HepG2 (cell line): ENCODE results near the gene NRAP. TPM values are rescaled to one million over a fixed set of nuclear protein-coding genes. Genes with fewer than 3 reads are reported as not detected.

ENCODE experiments used
- ATF6 ChIP-seq: sonication (generic); formaldehyde crosslinking; conservative IDR thresholded peaks from 2 replicates; pipeline ENCODE4 v1.4.0; 2020; ENCODE audit warnings: missing genetic modification reagents
- DZIP1 ChIP-seq: sonication (generic); formaldehyde crosslinking; IDR thresholded peaks from 2 replicates; pipeline ENCODE4 v1.5.0; 2020; ENCODE audit warnings: mild to moderate bottlenecking, missing genetic modification reagents
- ELF3 ChIP-seq: IDR thresholded peaks from 2 replicates; pipeline ENCODE4 v1.6.1; 2016; ENCODE audit warnings: missing genetic modification reagents, missing compliant biosample characterization
- FOXK1 ChIP-seq: sonication (generic); formaldehyde crosslinking; IDR thresholded peaks from 2 replicates; pipeline ENCODE4 v1.4.0; 2020; ENCODE audit warnings: low read depth, missing genetic modification reagents, borderline replicate concordance
- FOXK2 ChIP-seq: fragments of 450-650 bp; IDR thresholded peaks from 2 replicates; pipeline ENCODE4 v1.6.1; 2016
- NR2F1 ChIP-seq, 2 experiments: fragments of 450-650 bp in 1 of 2; formaldehyde crosslinking in 1 of 2; IDR thresholded peaks; 2 replicates each; pipeline versions ENCODE4 v1.5.0 to v1.6.1; 2016 to 2020; ENCODE audit warnings: mild to moderate bottlenecking in 1 of 2, missing compliant biosample characterization in 1 of 2, missing genetic modification reagents in 1 of 2, moderate library complexity in 1 of 2
- REL ChIP-seq: sonication (generic); formaldehyde crosslinking; conservative IDR thresholded peaks from 2 replicates; pipeline ENCODE4 v1.8.0; 2022; ENCODE audit warnings: mild to moderate bottlenecking, missing genetic modification reagents, moderate library complexity
- RNF219 ChIP-seq: sonication (generic); formaldehyde crosslinking; IDR thresholded peaks from 2 replicates; pipeline ENCODE4 v1.5.0; 2020; ENCODE audit warnings: mild to moderate bottlenecking, missing genetic modification reagents
- YEATS2 ChIP-seq: sonication (generic); formaldehyde crosslinking; IDR thresholded peaks from 2 replicates; pipeline ENCODE4 v1.4.0; 2020; ENCODE audit warnings: missing genetic modification reagents, borderline replicate concordance
- ZNF580 ChIP-seq: IDR thresholded peaks from 2 replicates; pipeline ENCODE4 v1.6.1; 2016; ENCODE audit warnings: low read depth, borderline replicate concordance
- ZNF644 ChIP-seq: IDR thresholded peaks from 2 replicates; pipeline ENCODE4 v1.6.1; 2016; ENCODE audit warnings: low read depth
- ZNF780A ChIP-seq: sonication (generic); formaldehyde crosslinking; IDR thresholded peaks from 2 replicates; pipeline ENCODE4 v1.8.0; 2022; ENCODE audit warnings: mild to moderate bottlenecking, missing genetic modification reagents, moderate library complexity
- ZNF792 ChIP-seq: IDR thresholded peaks from 2 replicates; pipeline ENCODE4 v1.6.1; 2016
- polyA plus RNA-seq, 8 experiments: library from polyadenylated mRNA; depleted of rRNA in 3 of 8; stranded (reverse) in 7 of 8; unstranded in 1 of 8; fragments of >200 nt; fragmentation: Illumina TruSeq in 4 of 8; extraction: Trizol in 4 of 8; gene quantifications; 2 replicates each; pipeline versions ENCODE4 v1.2.1 to v1.2.3, GENCODE V29; 2011 to 2016; ENCODE audit warnings: low read depth in 4 of 8, missing spikeins in 1 of 8, mixed read lengths in 1 of 8; ENCODE audit not compliant: insufficient read depth in 1 of 8
- total RNA-seq, 5 experiments: library from RNA; depleted of rRNA; stranded (reverse); fragments of >200 nt; fragmentation: Illumina TruSeq; extraction: Trizol; gene quantifications; 2 replicates each; pipeline ENCODE4 v1.2.3, GENCODE V29; 2016; ENCODE audit warnings: low read depth in 1 of 5

The NRAP gene
- total and polyA plus RNA-seq, 2 of the 13 experiments (the other 11 are each of a cell fraction or from before 2014, with no cell fraction given): not detected

GRCh38 chr10:113695691-113696090 lies 31.9 kb upstream of the NRAP start (continued):
- TF ChIP-seq ATF6 (no peak), RNF219 (CRISPR knock-in tag) (no peak), YEATS2 (CRISPR knock-in tag) (no peak), DZIP1 (CRISPR knock-in tag) (no peak), ZNF580 (CRISPR knock-in tag) (no peak), ZNF644 (no peak), ZNF792 (CRISPR knock-in tag) (no peak), ELF3 (CRISPR knock-in tag) (no peak), REL (CRISPR knock-in tag) (no peak), ZNF780A (CRISPR knock-in tag) (no peak), NR2F1 (CRISPR knock-in tag; IDR thresholded peaks at IDR 0.05) (no peak), FOXK1 (CRISPR knock-in tag) (no peak), FOXK2 (no peak)
- TF ChIP-seq, all 625 proteins: peak for 0
